ENCODE results near the gene COL5A1.

The COL5A1 gene

DNA sequence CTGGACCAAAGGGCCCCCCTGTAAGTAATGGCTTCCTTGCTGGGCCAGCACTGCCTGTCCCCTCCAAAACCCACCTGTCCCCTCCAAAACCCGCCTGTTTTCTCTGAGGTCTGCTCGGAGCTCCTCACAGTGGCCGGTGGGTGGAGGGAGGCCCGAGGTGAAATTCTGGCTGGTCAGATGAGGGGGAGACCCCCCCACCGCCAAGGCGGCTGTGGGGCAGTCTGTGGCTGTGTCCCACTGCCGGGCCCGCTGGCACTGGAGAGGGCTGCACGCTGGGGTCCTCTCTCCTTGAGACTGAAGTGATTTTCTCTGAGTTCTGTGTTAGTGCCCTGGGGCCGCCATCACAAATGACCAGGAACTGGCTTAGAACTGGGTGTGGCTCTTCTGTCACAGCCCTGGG is 155.3 kb downstream of the COL5A1 start:
- no peak for DNase-seq

DNA sequence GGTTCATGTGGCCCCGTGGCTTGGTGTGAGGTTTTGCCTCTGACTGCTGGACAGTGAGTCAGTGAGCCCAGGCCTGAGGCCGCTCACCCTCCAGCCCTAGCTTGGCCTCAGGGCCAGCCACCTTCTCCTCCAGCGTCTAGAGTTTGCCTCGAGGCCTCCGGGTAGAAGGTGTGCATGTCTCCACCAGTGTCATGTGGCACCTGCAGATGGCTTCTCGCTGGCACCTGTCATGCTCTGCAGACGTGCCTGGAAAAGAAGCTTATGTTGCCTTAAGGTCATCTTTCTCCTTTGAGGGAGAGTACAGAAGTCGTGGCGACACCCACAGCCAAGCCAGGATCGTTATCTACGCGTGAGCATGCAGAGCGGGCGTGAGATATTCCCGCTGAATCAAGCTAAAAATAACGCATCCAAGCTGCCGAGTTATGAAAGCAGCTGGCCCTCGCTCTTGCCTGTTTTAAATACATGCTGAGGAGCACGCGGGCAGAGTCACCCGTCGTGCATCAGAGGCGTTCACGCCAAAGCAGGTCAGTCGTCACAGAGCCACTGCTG is 159.3 kb downstream of the COL5A1 start:
- DNase-seq = no peak

GRCh38 chr9:134802216-134802795 is 160.7 kb downstream of the COL5A1 start:
- no peak for DNase-seq

GRCh38 chr9:134804871-134805270 is 163.3 kb downstream of the COL5A1 start:
- no peak for DNase-seq

DNA sequence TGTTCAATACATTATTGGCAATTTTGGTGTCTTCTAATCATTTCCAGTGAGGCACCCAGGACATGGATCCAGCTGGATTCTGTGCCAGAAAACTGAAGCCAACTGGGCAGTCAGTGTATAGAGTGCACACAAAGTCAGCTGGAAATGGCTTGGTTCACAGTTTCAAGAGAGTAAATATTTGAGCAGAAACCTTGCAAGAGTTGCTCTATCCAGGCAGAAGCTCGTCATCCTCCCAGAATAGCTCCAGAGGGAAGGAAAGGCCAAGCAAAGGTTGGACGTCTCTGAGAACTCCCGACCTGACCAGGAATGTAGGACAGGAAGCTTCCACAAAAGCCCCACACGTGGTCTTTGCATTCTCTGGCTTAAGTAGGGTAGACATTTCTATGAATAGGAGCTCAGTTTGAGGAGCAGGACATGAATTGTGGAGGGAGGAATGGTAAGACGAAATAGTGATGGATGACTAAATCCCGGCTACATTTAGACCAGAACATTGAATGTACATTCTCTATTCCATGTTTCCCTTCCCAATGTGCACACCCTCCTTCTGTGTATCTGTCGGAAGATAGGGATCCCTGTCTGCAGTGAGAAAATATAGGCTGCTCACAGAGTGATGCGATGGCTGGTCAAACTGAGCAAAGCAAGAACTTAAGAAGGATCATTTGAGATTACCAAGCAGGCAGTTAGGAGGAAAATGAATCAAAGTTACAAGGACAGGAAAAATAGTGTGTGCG is 166.3 kb downstream of the COL5A1 start:
- DNase-seq = no peak

- no peak for DNase-seq
Observed at GRCh38 chr9:134808447-134808792, 166.8 kb downstream of the COL5A1 start.

DNA sequence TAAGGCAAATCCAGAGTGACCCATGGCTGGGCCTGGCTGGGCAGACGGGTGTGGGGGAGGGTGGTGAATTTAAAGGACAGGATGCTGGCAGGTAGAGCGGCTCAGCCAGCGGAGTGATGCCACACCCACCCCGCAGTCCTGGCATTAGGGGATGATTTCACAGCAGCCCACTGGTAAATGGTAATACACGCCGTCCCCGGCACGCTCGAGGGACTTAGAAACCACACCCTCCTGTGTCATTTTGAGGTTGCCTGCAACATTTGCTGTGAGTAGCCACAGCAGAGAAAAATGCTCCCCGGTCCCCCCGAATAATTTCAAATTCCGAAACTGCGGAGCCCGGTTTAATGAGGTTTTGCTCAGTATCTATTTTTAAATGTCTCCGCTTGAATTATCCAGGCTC is 167.7 kb downstream of the COL5A1 start:
- DNase-seq = no peak

DNA sequence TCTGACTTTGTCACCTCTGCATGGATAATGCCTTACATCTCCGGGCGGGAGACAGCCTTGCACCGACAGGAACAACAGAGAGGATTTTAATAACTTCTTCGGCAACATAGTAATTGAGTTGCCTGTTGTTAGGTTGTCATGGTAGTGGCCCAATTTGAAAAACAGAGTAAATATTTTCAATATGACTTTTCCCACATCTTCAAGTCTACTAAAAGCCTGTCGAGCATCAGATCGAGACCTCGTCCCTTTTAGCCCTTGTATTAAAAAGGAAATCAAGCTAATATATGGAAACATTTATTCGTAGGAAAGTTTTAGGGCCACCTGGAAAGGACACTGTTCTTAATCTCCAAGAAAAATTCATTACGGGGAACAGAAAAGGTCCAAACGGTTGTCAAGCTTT is 168.2 kb downstream of the COL5A1 start:
- no peak for DNase-seq

DNA sequence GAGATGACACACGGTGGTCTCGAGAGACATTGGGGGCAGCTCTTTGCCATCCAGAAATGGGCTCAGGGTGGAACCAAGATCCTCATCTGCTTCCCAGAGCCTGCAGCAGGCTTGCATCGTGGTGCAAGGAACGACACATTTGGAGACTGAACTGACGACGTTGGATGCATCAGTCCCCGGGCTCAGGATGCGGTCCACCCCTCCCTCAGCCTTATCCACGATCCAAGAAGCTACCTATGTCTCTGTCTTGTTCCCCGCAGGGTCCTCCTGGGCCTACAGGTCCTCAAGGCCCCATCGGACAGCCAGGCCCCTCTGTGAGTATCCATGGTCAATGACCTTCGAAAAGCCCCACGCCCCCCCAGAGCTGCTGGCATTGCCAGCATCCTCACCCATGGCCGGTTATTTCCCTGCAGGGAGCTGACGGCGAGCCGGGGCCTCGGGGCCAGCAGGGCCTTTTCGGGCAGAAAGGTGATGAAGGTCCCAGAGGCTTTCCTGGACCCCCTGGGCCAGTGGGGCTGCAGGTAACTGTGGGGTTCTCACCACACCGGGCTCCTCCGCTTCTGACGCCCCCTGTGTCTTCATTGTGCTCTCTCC is 169.6 kb downstream of the COL5A1 start:
- no peak for DNase-seq

GRCh38 chr9:134811673-134812342 is 170.2 kb downstream of the COL5A1 start:
- DNase-seq = no peak

GRCh38 chr9:134812343-134812673 is 170.7 kb downstream of the COL5A1 start:
- no peak for DNase-seq

DNA sequence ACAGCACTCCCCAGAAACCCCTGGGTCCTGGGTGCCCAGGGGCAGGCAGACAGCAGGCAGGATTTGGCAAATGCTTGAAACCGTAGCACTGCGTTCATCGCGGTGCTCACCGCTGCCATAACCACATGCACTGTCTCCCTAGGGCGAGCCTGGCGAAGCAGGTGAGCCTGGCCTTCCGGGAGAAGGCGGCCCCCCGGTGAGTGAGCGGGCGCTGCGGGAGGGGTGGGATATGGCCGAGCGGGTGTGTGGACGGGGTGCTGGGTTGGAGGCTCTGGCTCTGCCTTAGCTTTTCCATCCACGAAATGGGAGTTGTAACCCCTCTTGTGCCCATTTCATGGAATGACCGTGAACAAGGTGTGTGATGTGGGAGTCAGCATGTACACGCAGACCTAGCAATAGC is 172.2 kb downstream of the COL5A1 start:
- no peak for DNase-seq

DNA sequence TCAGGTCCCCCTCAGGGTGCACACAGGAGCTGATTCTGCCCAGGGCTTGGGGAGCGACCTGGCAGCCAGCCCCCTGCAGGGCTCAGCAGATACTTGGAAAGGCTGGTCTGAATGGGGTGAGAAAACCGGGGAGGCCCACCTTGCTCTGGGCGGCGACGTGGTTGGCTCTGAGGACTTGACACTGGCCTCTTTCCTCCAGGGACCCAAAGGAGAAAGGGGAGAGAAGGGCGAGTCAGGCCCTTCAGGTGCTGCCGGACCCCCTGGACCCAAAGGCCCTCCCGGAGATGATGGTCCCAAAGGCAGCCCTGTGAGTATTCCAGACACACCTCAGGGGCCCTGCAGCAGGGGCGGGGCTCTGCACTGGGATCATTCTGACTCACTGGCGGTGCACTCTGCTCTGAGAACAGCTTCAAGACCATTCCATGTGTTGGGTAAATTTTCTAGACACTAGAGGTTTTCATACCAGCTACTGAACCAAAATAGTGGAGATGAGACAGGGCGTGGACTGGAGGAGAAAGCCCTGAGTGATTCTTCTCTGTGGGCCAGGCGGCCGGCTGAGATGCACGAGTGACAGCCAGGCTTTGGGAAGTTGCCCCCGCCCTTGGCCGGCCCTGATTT is 173.1 kb downstream of the COL5A1 start:
- DNase-seq = no peak

DNA sequence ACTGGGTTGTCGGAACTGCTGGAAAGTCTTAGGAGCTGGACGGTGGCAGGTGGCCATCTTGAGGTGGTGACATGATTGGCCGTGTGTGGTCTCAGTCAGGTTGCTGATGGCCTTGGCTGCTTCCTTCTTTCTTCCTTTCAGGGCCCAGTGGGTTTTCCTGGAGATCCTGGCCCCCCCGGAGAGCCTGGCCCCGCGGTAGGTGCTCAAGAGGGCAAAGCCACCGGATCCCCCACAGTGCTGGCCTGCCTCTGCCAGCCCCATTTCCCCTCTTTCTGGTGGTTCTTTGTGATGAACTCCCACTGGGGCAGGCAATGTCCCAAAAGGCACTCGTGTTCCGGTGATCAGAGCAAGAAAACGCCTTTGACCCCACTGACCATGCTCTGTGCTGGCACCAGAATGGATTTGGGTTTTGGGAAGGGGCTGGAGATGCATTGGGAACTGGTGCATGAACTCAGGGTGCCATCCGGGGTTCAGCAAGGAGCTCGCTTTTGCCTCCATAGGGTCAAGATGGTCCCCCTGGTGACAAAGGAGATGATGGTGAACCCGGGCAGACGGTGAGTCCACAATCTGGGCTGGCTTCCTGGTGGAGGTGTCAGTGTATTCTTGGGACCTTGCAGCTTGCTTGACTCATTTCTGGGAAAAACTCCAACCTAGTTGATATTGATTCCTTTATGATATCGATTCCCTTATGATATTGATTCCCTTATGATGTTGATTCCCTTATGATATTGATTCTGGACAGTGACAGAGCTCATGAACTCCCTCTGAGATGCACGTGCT is 174.0 kb downstream of the COL5A1 start:
- no peak for DNase-seq

DNA sequence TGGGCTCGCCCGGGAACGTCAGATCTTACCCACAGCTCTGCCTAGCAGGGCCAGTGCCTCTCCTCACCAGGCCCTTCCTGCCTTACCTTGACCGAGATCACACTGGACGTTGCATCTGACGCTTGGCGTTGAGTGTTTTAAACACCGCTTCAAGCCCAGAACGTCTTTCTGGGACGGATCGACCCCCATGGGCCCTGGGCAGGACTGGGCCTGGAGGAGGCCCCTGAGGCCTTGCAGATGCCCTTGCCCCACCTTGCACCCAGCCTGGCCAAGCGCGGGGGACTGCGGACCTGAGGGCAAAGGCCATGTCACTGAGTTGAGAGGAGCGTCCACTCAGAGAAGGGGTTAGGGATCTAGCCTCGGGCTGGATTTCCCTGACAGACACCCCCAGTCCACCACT is 174.7 kb downstream of the COL5A1 start:
- no peak for DNase-seq

DNA sequence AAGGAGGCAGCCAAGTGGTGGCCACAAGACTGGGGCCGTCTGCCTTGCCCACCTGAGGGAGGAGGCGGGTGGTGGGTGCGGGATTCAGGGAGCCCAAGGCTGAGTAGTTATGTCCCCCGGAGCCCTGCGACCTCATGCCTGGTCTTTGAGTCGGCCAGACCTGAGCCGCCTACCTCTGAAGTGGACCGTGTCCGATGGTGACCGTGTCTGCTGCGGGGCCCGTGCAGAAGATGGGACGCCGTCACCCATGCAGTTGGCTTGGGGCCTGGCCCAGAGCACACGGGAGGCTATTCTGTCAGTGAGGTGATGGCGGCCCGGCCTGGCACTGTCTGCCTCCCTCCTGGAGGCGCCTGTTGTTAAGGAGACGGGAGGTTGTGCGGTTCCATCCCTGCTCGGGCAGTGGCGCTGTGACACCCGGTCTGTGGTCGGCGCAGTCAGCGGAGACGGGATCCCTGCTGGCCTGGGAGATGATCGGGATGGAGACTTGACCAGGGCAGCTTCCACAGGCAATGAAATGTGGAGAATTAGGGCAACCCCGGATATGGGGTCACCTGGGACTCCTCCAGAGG is 176.5 kb downstream of the COL5A1 start:
- DNase-seq = no peak

GRCh38 chr9:134818591-134818990 is 177.0 kb downstream of the COL5A1 start:
- no peak for DNase-seq

- no peak for DNase-seq
Observed at GRCh38 chr9:134820901-134821300, 179.3 kb downstream of the COL5A1 start.

DNA sequence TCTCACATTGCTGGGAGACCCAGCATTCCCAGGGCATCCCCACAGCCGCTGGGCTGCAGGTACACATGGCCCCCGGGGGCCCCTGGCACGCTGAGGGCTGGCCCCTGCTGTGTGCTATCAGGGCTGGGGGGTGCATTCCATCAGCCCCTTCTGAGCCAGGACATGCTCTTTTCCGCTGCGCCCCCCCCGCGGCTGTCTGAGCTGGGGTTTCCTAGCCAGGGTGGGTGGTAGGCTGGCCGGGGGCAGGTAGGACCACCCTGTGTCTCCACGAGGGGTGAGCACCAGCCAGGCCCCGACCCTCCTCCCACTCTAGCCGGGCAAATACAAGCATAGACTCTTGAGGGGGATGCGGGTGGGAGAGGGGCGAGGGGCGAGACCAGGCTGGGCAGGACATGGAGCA is 180.9 kb downstream of the COL5A1 start:
- DNase-seq = no peak

GRCh38 chr9:134823623-134824022 is 182.0 kb downstream of the COL5A1 start:
- no peak for DNase-seq

- no peak for DNase-seq
Observed at GRCh38 chr9:134824583-134824982, 183.0 kb downstream of the COL5A1 start.

GRCh38 chr9:134825025-134825424 is 183.4 kb downstream of the COL5A1 start:
- no peak for DNase-seq
